NCI-H1048 (cell line): ENCODE results near the gene DUS2.

Experiments used
- DNase-seq: peaks from one replicate; lab custom pipeline; 2025; lab: John Stamatoyannopoulos, UW

Gene DUS2

GRCh38 chr16:68126395-68126794 lies 103.3 kb downstream of the DUS2 start:
- no peak for DNase-seq

GRCh38 chr16:68128577-68129305 lies 105.7 kb downstream of the DUS2 start:
- DNase-seq = no peak
